GM18517 (cell line): ENCODE results near the gene RBP7.
"Not testable (repeated sequence)": the region's sequence is repeated elsewhere in the genome, so short reads cannot be mapped to it uniquely, and the experiment has no call there.

Experiments used
- ATAC-seq: cut with Tn5 transposase; IDR thresholded peaks from one replicate; pipeline ENCODE4 v1.9.1; 2021; ENCODE audit warnings: mild to moderate bottlenecking, moderate library complexity; ENCODE audit not compliant: unreplicated experiment

RBP7 gene

DNA sequence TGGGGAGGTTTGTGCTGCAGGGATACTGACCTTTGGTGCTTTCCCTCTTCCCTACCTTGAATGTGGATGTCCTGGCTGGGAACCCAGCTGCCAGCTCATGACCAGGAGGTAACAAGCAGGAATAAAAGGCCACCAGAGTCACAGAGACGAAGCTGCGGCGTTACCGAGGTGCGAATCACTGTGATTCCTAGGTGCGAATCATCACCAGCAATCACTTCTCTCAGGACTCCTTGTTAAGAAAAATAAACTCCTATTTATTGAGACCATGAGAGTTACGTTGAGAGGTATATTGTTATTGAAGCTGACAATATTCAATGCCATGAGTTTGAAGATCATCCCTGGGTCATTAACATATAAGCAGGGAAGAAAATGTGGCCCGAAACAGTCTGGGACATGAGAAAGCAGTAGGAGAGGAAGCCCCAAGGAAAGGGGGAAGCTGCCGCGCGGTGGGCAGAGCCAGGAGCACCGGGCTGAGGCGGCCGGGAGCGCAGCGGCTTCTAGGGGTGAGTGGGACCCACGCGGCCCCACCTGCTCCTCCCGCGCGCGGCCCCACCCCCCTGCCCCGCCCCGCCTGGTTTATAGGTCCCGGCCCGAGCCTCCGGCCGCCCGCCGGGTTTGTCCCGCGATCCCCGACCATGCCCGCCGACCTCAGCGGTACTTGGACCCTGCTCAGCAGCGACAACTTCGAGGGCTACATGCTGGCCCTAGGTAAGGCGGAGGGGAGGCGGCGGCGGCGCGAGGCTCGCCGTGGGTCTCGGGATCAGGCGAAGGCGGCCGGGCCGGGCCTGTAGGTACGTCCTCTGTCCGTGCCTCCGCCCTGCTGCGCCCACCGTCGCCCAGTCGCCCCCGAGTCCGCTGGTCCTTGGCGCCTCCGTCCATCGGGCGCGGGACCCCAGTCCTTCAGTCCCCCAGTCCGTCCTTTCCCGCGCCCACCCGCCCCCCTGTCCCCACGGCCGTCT, at the start of gene RBP7:
Gene RBP7, plus strand, starts transcription at position 605 of the 959 bp plus-strand sequence. Its CDS starts 31 bp downstream, at position 636.
- ATAC-seq: no peak

DNA sequence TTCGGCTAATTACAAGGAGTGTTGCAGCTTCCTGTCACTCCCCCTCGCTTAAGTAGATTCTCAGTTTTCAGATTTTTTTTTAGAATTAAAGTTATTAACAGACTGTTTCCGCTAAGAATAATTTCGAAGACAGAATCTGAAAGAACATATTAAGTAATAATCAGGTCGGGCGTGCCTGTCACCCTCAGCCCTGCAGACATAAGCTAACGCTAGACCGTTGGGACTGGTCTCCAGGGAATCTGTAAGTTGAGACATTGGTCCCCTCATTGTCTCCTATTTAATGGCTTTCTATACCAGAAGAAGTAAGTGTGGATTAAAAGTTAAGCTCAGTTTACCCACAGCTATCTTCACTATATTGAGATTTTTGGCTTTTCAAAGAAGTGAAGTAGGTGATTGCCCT, 39.3 kb upstream of the RBP7 start:
- no peak for ATAC-seq

DNA sequence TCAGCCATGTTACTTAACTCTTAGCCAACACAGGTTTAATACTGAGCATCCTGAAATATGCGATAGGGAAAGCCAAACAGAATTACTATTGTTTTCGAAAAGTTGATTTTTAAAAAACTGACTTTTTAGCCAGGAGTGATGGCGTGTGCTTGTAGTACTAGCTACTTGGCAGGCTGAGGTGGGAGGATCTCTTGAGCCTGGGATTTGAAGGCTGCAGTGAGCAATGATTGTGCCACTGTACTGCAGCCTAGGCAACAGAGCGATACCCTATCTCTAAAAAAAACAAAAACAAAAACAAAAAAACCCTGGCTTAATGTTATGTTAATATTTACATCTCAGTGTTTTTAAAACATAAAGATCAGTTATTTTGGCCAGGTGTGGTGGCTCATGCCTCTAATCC, 37.0 kb upstream of the RBP7 start:
- no peak for ATAC-seq

DNA sequence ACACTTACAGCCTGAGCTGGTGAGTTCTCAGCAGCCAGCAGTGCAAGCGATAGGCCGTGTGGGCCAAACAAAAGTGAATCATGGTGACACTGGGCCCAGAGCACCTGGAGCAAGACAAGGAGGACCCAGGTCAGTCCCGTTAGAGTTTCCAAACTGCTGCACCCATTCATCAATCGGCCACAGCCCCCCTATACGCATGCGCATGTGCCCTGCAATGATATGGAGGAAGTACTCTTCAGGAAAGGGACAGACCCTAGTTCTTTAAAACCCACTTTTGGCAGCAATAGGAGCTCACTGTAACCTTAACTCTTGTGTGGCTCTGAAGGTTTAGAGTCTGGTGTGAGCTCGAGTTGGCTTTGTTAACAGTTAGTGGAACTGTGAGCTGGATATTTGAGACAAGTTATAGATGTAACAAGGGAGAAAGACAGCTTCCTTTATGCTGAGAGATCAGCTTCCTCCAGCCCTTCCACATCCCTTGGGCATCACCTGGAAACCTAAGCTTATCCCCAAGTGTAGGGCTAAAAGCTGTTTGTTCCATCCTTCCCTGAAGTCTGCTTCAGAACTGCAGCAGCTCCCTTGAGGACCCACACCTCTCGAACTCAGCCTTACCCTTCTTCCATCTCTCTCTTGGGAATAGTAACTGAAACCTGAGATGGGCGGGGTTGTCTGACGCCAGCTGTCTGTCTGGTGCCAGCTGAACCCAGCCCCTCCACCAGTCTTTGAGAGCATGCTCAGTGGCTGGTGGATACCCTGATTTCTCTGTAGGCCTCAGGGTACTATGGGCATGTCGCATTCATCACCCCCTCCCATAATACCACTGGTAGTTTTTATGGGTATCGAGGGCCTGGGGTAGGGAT, 36.1 kb upstream of the RBP7 start:
- no peak for ATAC-seq

DNA sequence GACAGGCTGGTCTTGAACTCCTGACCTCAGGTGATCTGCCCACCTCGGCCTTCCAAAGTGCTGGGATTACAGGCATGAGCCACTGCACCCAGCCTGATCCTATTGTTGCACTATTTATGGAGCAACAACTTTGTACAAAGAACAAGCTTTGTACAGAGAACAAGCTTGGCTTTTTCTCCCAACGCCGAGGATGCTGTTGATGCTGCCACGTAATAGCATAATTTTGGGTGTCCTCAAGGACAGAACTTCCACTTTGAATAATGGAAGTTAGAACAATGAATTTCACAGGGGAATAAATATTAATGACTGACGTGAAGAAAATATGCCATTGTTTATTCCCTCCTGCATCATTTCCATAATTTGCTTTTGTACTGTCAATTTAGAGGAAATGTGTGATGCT, 12.8 kb upstream of the RBP7 start:
- ATAC-seq: no peak

DNA sequence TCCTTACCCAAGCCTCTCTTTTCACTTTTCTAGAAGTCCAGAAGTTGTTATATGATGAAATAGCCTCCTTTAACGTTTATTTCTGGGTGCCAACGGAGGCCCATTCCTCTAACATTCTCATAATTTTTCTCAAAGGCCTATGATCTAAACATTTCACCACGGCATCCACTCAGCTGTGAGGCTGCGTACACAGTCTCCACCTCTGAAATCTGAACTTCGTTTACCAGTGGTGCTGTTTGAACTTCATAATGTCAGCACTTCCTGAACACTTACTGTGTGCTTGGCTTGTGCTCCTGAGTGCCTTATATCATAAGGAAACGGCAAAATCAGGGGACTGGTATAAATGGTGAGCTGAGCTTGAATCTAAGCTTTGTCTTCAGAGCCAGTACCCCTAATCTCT, 12.0 kb upstream of the RBP7 start:
- ATAC-seq: no peak

DNA sequence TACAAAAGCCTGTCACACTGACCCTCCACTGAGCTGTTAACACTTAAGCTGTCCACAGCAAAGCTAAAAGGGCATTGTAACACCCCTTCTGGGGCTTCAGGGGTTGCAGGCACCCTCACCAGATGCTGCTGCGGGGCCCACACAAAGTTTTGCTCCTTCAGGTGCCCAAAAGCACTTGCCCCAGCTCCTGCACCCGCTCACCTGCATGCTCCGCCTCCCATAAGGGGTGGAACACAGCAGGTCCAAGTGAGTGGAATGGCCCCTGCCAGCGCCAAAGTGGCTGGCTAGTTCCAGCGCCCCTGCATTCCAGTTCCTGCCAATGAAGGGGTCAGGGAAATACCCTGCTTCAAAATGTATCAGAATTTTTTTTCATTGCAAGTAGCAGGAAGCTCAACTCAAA, 7.3 kb upstream of the RBP7 start:
- no peak for ATAC-seq

DNA sequence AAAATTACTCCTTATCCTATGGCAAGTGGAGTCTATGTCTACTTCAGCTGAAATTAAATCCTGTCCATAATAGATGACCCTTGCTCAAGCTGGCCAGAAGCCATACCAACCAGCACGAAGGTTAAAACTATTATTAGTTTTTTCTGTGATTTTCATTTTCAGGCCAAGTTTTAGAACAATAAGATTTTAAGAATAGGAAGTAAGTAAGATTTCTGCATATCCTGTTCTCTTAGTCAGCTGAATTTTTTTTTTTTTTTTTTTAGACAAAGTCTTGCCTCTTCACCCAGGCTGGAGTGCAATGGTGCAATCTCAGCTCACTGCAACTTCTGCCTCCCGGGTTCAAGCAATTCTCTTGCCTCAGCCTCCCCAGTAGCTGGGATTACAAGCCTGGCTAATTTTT, 6.1 kb upstream of the RBP7 start:
- ATAC-seq: no peak

DNA sequence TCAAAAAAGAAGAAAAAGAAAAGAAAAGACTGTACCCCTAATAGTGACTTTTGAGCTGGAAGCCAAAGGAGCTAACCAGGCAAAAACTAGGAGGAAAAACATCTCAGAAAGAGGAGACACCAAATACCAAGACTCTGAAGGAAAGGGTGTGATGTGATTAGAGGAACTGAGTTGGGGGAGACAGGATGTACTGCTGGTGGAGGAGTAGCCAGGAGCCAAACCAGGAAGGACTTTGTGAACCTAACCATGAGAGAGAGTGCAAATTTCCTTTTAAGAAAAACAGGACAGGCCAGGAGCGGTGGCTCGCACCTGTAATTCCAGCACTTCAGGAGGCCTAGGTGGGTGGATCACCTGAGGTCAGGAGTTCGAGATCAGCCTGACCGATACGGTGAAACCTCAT, 4.1 kb upstream of the RBP7 start:
- no peak for ATAC-seq

DNA sequence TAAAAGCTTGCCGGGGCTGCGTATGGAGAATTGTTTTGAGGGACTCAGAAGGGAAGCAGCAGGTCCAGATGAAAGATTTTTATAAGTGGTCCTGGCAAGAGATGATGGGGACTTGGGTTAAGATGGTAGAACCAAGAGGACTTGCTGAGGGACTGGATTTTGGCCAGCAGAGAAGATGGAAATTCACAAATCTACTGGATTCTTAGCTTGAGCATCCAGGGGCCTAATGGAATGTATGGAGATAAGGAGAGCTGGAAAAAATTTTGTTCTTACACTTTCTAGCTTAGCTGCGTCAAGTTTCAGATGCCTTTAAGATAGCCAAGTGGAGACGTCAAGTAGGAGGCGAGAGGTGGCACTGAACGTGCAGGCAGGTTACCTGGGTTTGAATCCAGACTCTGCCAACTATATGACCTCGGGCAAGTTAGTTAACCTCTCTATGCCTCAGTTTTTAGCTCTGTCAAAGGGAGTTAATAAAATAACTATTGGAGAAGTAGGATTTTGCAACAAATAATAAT, 3.4 kb upstream of the RBP7 start:
- ATAC-seq: no peak

DNA sequence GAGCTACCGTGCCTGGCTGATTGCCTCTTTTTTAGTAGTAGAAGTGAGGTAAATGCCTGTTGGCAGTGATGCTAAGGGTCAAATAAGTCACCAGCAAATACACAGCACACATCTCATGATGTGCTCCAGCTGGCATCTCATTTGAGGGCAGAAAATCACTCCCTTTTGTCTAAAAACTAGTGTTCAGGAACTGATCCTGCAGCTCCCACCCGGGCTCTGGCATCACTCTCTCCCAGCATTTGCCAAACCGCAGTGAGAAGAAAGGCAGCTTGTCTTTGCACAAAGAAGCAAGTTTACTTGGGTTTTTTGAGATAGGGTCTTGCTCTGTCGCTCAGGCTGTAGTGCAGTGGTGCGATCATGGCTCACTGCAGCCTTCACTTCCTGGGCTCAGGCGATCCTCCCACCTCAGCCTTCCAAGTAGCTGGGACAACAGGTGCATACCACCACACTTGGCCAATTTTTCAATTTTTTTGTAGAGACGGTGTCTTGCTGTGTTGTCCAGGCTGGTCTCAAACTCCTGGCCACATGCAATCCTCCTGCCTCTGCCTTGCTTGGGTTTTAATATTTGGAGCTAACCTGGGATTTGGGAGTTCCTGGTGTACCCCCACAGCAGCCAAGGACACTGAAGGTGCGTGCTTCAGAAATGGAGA, 4.1 kb downstream of the RBP7 start:
- ATAC-seq: no peak

DNA sequence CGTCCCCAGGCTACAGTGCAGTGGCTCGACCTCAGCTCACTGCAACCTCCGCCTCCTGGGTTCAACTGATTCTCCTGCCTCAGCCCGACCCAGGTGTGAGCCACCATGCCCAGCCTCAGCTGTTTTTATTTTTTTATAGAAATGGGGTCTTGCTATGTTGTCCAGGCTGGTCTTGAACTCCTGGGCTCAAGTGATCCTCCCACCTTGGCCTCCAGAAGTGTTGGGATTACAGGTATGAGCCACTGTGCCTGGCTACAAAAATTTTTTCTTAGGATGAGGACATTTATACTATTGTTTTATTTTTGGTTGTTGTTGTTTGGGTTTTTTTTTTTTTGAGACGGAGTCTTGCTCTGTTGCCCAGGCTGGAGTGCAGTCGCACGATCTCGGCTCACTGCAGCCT, 8.2 kb downstream of the RBP7 start:
- ATAC-seq: not testable (repeated sequence)

DNA sequence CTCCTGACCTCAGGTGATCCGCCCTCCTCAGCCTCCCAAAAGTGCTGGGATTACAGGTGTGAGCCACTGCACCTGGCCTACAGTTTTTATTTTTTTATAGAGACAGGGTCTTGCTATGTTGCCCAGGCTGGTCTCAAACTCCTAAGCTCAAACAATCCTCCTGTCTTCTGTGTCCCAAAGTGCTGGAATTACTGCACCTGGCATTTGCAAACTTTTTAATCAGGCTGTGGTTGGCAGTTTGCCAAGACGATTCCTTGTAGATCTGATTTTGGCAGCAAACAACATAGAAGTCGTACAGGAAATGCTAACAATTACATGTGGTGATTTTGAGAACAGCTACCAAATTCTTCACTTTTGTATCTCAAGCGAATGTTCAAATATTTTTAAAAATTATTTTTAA, 10.1 kb downstream of the RBP7 start:
- no peak for ATAC-seq

DNA sequence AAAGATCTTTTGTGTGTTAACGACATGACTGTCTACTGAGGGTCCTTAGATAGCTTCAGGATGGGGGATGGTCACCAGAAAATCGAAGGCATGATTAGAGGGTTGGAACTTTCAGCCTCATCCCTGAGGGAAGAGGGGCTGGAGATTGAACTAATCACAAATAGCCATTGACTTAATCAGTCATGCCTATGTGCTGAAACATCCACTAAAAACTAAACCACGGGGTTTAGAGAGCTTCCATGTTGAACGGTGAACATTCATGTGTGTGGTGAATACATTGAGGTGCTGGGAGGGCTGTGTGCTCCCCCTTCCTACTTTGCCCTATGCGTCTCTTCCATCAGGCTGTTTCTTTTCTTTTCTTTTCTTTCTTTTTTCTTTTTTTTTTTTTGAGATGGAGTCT, 17.0 kb downstream of the RBP7 start:
- no peak for ATAC-seq

DNA sequence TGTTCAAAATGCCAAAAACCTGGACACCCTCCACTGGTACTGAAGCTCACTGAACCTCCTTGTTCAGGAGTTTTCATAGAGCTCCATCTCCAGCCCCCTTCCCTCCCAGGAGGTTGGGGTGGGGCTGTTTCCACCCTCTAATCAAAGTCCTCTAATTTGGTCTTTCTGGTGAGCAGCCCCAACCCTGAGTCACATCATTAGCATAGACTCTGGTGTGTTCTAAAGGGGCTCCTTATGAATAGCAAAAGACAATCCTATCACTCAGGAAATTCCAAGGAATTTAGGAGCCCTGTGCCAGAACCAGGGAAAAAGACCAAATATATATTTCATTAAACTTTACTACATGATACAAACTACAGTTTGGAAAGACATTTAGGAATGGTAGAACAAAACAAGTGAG, 22.5 kb downstream of the RBP7 start:
- ATAC-seq: no peak

DNA sequence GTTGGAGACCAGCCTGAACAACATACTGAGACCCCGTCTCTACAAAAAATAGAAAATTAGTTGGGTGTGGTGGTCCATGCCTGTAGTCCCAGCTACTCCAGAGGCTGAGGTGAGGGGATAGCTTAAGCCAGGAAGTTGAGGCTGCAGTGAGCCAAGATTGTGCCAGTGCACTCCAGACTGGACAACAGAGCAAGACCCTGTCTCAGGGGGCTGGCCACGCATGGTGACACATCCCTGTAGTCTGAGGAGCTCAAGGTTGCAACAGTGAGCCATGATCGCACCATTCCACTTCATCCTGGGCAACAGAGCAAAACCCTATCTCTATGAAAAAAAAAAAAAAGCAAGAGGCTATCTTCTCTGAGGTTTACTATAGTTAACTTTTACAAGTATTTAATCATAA, 23.1 kb downstream of the RBP7 start:
- no peak for ATAC-seq

DNA sequence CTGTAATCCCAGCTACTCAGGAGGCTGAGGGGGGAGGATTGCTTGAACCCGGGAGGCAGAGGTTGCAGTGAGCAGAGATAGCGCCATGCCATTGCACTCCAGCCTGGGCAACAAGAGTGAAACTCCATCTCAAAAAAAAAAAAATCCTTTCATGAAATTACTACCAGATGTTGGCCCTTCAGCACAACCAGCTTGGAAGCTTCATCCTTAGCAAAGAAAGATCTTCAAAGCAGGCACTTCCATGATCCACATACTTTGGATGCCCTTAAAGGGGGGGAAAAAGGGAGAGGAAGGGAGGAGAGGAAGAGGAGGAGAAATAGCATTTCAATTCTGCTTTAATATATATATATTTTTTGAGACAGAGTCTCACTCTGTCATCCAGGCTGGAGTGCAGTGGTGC, 23.6 kb downstream of the RBP7 start:
- ATAC-seq: not testable (repeated sequence)

DNA sequence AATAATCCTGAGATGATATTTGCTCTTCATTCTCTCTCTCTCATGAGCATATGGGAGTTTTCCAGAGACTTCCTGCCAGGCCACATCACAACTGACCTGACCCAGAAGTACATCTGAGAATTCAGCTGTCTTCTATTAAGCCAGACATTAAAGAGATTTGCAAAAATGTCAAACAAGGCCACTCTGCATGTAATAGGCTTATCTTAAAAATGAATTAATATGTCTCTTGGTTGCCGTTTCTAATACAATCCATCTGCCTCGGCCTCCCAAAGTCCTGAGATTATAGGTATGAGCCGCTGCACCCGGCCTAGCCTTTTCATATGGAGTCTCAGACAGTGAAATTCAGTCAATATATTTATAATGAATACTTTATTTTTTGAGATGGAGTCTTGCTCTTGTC, 25.0 kb downstream of the RBP7 start:
- ATAC-seq: not testable (repeated sequence)

DNA sequence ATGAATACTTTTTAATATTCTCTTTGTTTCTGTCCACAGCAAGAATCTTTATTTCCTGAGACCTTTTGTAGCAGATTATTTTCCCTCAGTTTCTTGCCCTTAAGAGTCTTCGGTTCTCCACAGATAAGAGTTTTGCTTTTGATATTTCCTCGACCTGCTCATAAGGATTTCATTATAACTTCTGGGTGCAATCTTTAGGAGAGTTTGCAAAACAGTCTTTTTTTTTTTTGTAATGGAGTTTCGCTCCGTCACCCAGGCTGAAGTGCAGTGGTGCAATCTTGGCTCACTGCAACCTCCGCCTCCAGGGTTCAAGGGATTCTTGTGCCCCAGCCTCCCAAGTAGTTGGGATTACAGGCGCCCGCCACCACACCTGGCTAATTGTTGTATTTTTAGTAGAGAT, 25.6 kb downstream of the RBP7 start:
- ATAC-seq: no peak

DNA sequence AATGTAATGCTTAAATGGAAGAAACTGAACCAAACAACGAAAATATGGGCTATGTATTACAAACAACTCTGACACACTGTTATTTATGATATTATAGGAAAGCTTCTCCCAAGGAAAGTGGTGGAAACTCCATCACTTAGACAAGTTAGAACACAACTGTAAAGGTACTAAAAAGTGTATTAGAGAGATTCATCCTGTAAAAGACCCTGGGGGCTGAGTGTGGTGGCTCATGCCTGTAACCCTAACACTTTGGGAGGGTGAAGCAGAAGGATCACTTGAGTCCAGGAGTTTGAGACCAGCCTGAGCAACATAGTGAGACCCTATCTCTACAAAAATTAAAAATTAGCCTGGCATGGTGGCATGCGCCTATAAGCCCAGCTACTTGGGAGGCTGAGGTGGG, 28.3 kb downstream of the RBP7 start:
- no peak for ATAC-seq

DNA sequence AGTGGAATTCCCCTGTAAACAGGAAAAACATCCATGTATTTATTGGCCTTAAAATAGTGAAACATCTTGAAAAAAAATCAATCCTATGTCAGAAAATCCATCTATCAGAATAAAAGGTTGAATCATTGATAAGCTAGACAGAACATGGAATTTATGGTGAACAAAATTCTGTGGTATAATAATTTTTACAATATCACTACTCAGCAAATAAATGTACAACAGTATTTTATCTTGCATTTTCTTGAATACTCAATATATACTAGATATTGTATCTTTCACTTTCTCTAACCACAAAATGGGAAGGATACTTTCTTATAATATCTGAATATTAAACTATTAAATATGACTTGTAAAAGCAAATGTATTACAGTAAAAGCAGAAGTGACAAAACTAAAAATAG, 30.0 kb downstream of the RBP7 start:
- no peak for ATAC-seq
